Ishikawa (cell line): ENCODE data around the gene AFAP1L1.

Experiments used
- CEBPB ChIP-seq: IDR thresholded peaks from 2 replicates; pipeline ENCODE4 v1.6.1; 2012
- CREB1 ChIP-seq: IDR thresholded peaks from 2 replicates; pipeline ENCODE4 v1.6.1; 2012; ENCODE audit warnings: low read depth
- EGR1 ChIP-seq: IDR thresholded peaks from 2 replicates; pipeline ENCODE4 v1.6.1; 2012
- EP300 ChIP-seq: IDR thresholded peaks from 2 replicates; pipeline ENCODE4 v1.6.1; 2012; ENCODE audit warnings: borderline replicate concordance
- FOXM1 ChIP-seq: IDR thresholded peaks from 2 replicates; pipeline ENCODE4 v1.6.1; 2012; ENCODE audit warnings: low read depth, borderline replicate concordance
- NFIC ChIP-seq: IDR thresholded peaks from 2 replicates; pipeline ENCODE4 v1.6.1; 2012
- RAD21 ChIP-seq: IDR thresholded peaks from 2 replicates; pipeline ENCODE4 v1.6.1; 2012; ENCODE audit warnings: low read depth
- TAF1 ChIP-seq: IDR thresholded peaks from 2 replicates; pipeline ENCODE4 v1.6.1; 2012; ENCODE audit warnings: low read depth, mild to moderate bottlenecking
- TCF12 ChIP-seq: IDR thresholded peaks from 2 replicates; pipeline ENCODE4 v1.6.1; 2012; ENCODE audit warnings: low read depth
- TEAD4 ChIP-seq: IDR thresholded peaks from 2 replicates; pipeline ENCODE4 v1.6.1; 2012
- USF1 ChIP-seq: IDR thresholded peaks from 2 replicates; pipeline ENCODE4 v1.6.1; 2012
- YY1 ChIP-seq: IDR thresholded peaks from 2 replicates; pipeline ENCODE4 v1.6.1; 2012; ENCODE audit warnings: low read depth
- ZBTB7A ChIP-seq: IDR thresholded peaks from 2 replicates; pipeline ENCODE4 v1.6.1; 2012; ENCODE audit warnings: low read depth
- TF ChIP-seq, protein P1 (sequence below): IDR thresholded peaks from 2 replicates; pipeline ENCODE4 v1.6.1; 2012
- TF ChIP-seq, protein P2 (sequence below): IDR thresholded peaks from 2 replicates; pipeline ENCODE4 v1.6.1; 2012; ENCODE audit warnings: low read depth, mild to moderate bottlenecking

AFAP1L1 gene

GRCh38 chr5:149271716-149272563, at the start of gene AFAP1L1:
AFAP1L1 (plus strand) TSS chr5:149271859; CDS start chr5:149271969, 110 bp downstream.
- no peak for TF ChIP-seq TAF1
- TF ChIP-seq TEAD4 = no peak
- TF ChIP-seq, protein P1, sequence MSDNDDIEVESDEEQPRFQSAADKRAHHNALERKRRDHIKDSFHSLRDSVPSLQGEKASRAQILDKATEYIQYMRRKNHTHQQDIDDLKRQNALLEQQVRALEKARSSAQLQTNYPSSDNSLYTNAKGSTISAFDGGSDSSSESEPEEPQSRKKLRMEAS = peak; percentile 58; the same call in 1 of the 2 replicates
- TF ChIP-seq USF1 = peak; percentile 10; the same call in 1 of the 2 replicates
- no peak for TF ChIP-seq CREB1
- TF ChIP-seq, protein P2, sequence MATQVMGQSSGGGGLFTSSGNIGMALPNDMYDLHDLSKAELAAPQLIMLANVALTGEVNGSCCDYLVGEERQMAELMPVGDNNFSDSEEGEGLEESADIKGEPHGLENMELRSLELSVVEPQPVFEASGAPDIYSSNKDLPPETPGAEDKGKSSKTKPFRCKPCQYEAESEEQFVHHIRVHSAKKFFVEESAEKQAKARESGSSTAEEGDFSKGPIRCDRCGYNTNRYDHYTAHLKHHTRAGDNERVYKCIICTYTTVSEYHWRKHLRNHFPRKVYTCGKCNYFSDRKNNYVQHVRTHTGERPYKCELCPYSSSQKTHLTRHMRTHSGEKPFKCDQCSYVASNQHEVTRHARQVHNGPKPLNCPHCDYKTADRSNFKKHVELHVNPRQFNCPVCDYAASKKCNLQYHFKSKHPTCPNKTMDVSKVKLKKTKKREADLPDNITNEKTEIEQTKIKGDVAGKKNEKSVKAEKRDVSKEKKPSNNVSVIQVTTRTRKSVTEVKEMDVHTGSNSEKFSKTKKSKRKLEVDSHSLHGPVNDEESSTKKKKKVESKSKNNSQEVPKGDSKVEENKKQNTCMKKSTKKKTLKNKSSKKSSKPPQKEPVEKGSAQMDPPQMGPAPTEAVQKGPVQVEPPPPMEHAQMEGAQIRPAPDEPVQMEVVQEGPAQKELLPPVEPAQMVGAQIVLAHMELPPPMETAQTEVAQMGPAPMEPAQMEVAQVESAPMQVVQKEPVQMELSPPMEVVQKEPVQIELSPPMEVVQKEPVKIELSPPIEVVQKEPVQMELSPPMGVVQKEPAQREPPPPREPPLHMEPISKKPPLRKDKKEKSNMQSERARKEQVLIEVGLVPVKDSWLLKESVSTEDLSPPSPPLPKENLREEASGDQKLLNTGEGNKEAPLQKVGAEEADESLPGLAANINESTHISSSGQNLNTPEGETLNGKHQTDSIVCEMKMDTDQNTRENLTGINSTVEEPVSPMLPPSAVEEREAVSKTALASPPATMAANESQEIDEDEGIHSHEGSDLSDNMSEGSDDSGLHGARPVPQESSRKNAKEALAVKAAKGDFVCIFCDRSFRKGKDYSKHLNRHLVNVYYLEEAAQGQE = no peak
- no peak for TF ChIP-seq FOXM1
- 0 out of 2 replicates have a peak, but pooled peaks have one; percentile 19 for TF ChIP-seq ZBTB7A
- no peak for TF ChIP-seq TCF12

DNA sequence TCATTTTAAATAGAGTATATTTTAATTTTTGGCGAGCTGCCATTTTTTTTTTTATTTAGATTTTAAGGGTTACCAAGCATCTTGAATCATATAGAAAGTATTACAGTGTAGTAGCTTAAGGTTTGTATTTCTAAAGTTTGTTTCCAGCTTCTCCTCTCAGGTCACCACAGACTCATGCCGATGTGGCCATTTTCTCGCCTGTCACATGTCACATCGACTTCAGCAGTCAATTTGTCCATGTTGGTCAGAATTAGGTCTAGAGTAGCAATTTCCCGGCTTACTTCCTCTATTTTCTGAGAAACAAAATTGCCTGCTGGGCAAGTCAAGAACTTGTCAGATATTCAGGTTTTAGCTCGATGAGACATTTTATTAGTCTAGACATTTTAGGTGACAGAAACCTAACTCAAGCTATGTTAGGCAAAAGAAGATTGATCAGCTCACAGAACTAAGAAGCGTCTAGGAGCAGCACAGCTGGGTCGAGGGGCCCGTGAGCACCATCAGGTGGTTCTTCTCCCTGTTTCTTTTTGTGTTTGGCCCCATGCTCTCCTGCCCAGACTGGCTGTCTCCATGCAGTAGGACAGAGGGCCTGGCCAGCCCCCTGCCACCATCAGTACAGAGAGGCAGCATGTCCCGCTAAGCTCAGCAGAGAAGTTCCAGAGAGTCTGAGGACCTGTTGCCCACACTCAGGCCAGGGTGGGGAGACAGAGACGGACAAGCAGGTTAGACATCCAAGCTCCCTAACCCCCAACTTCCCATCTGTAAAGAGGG, 48.4 kb upstream of the AFAP1L1 start:
- TF ChIP-seq, protein P2 = no peak
- no peak for TF ChIP-seq TCF12
- TF ChIP-seq TAF1 = no peak
- TF ChIP-seq ZBTB7A = no peak
- TF ChIP-seq NFIC = no peak
- TF ChIP-seq CREB1 = no peak
- no peak for TF ChIP-seq USF1
- no peak for TF ChIP-seq EP300
- TF ChIP-seq CEBPB = no peak
- TF ChIP-seq, protein P1 = no peak
- TF ChIP-seq EGR1 = no peak
- no peak for TF ChIP-seq TEAD4
- no peak for TF ChIP-seq RAD21
- TF ChIP-seq FOXM1 = no peak
- no peak for TF ChIP-seq YY1

- TF ChIP-seq, protein P1 = no peak
- no peak for TF ChIP-seq YY1
- TF ChIP-seq USF1 = no peak
- TF ChIP-seq, protein P2 = no peak
- no peak for TF ChIP-seq TAF1
- no peak for TF ChIP-seq EP300
- no peak for TF ChIP-seq ZBTB7A
- TF ChIP-seq NFIC = no peak
- TF ChIP-seq RAD21 = no peak
These were observed 47.4 kb upstream of the AFAP1L1 start for GRCh38 chr5:149224282-149224681.
